BJ (cell line): ENCODE data around the gene PCLO. TPM values are rescaled to one million over a fixed set of nuclear protein-coding genes. Genes with fewer than 3 reads are reported as not detected.

ENCODE experiments used
- CTCF ChIA-PET: fragments of 350-600 bp; formaldehyde crosslinking; extraction: SDS; loops from one replicate; lab custom pipeline; 2021; ENCODE audit warnings: antibody characterized with exemption, inconsistent platforms; lab: Yijun Ruan, JAX
- POLR2A ChIA-PET: fragments of 300-600 bp; sonication (Branson Sonifier 250); formaldehyde crosslinking; extraction: SDS; loops from one replicate; lab custom pipeline; 2021; ENCODE audit warnings: antibody characterized with exemption; lab: Charles Lee
- DNase-seq: peaks from one replicate; pipeline ENCODE4 v3.0.0-alpha.2; 2011; ENCODE audit warnings: low read depth
- H3K27me3 ChIP-seq: 2 replicates; pipeline ENCODE4 v1.6.0; 2011; ENCODE audit warnings: low read length; ENCODE audit not compliant: control insufficient read depth, insufficient read depth
- H3K36me3 ChIP-seq: 2 replicates; pipeline ENCODE4 v1.5.1; 2011; ENCODE audit warnings: low read length; ENCODE audit not compliant: control insufficient read depth, insufficient read depth
- H3K4me3 ChIP-seq: 2 replicates; pipeline ENCODE4 v1.5.1; 2011; ENCODE audit warnings: low read depth, mild to moderate bottlenecking, control low read depth, low read length
- polyA plus RNA-seq: library from polyadenylated mRNA; depleted of rRNA; stranded (reverse); fragments of >200 nt; gene quantifications from 2 replicates; pipeline ENCODE4 v1.2.3, GENCODE V29; 2011
- TF ChIP-seq, protein P1 (sequence below): IDR thresholded peaks from 2 replicates; pipeline ENCODE4 v1.5.1; 2011; ENCODE audit warnings: low read depth, mild to moderate bottlenecking, control low read depth, inconsistent platforms, low read length, moderate library complexity; ENCODE audit not compliant: insufficient read depth

PCLO gene
- polyA plus RNA-seq, 1 experiment = 0.76 TPM

DNA sequence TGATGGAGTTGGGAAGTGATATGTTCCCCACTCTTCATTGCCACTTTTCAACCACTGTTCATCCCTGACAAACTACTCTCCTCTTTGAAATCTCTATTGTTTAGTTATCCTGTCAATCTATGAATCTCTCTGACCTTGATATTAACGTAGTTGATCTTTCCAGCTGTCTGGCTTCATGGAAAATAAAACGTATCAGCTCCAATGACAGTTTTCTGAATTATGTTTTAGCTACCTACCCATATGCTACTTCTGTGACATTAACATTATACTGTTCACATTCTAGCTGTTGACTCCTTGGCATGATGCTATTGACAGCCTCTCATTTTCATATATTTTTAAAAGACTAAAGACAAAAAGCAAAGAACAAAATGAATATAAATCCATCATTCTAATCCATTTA is 53.3 kb downstream of the PCLO start:
- no peak overlapping the region for H3K4me3 ChIP-seq
- ChIA-PET CTCF (no interaction called here), POLR2A (no interaction called here)
- no peaks in the 10 kb centered on the region for H3K36me3 ChIP-seq
- TF ChIP-seq, protein P1, sequence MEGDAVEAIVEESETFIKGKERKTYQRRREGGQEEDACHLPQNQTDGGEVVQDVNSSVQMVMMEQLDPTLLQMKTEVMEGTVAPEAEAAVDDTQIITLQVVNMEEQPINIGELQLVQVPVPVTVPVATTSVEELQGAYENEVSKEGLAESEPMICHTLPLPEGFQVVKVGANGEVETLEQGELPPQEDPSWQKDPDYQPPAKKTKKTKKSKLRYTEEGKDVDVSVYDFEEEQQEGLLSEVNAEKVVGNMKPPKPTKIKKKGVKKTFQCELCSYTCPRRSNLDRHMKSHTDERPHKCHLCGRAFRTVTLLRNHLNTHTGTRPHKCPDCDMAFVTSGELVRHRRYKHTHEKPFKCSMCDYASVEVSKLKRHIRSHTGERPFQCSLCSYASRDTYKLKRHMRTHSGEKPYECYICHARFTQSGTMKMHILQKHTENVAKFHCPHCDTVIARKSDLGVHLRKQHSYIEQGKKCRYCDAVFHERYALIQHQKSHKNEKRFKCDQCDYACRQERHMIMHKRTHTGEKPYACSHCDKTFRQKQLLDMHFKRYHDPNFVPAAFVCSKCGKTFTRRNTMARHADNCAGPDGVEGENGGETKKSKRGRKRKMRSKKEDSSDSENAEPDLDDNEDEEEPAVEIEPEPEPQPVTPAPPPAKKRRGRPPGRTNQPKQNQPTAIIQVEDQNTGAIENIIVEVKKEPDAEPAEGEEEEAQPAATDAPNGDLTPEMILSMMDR = no peak
- H3K27me3 ChIP-seq = no peaks in the 10 kb centered on the region
- no peak for DNase-seq

DNA sequence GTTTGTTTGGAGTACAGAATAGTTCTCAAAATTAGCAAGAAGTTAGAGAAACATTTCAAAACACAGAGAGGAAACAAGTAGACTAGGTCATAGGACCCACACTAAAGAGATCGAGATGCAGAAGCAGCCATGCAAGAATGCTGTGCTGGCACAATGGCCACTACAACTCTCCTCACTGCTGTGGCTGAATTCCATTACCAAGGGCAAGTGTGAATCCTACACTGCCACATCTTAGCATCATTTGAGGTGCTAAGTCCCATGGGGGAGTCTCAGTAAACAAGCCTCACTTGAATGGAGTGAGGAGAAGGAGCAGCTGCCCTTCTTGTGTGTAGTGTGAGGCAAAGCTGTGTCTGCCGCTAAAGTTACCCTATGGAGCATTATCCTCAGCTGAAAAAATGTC is 56.7 kb downstream of the PCLO start:
- TF ChIP-seq, protein P1 = no peak
- DNase-seq = no peak
- H3K4me3 ChIP-seq = no peak overlapping the region
- ChIA-PET POLR2A (no interaction called here), CTCF (no interaction called here)
- H3K27me3 ChIP-seq = no peaks in the 10 kb centered on the region
- H3K36me3 ChIP-seq = no peaks in the 10 kb centered on the region

DNA sequence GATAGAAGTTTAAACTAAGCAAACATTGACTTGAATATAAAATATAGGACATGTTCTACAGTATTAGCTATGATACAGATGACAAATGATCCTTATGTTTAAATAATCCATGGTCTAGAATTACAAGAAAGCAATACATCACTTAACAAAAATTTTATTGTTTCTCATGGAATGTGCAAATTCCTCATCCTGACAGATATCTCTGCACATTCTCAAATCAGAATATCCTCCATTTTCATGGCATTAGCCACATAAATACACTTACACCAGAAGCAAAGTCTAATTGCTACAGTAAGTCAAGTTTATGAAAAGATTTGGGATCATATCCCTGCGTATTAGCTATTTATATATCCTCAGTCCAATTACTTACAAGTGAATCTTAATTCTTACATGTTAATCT is 57.6 kb downstream of the PCLO start:
- CTCF ChIA-PET = no interaction called here
- Histone ChIP-seq H3K27me3 (no peaks in the 10 kb centered on the region), H3K4me3 (no peak overlapping the region), H3K36me3 (no peaks in the 10 kb centered on the region)
- POLR2A ChIA-PET = no interaction called here
- DNase-seq = no peak
- TF ChIP-seq, protein P1 = no peak

DNA sequence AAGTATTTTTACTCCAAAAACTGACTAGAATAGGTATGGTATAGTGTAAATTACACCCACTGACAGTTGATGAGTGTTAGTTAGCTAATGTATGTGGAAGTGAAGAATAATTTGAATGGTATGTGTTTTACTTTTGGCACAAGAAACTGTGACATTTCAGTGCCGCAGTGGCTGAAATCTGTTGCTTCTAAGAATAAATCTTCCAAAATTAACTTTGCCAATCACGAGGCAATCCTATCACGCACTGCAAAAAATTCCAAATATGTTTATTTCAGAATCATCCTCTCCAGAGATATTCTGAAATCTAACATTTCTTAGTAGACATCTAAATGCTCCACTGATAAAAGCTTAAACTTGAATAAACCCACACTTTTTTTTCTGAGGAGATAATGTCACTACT is 61.2 kb downstream of the PCLO start:
- POLR2A ChIA-PET = no interaction called here
- CTCF ChIA-PET = no interaction called here

DNA sequence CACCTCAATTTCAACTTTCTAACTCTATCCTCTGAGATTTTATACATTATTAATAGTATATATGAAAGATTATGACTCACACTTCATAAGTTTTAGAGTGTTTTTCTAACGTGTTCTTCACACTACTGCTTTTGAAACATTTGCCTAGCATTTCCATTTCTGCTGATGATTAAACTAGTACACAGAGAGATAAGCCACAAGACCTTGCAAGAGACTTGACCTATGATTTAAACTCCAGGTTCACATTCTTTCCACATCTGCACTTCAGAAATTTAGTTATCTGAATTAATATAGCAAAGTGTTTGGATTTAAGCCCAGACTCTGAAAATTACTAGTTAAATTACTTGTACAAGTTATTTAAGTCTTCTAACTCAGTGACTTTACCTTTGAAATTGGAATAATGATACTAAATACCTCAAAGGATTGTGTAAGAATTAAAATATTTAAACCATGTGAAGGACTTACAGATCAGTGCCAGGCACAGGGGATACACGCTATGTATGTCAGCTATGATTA is 66.6 kb downstream of the PCLO start:
- no peaks in the 10 kb centered on the region for H3K27me3 ChIP-seq
- ChIA-PET CTCF (no interaction called here), POLR2A (no interaction called here)
- H3K4me3 ChIP-seq = no peak overlapping the region
- H3K36me3 ChIP-seq = no peaks in the 10 kb centered on the region
- TF ChIP-seq, protein P1 = no peak
- DNase-seq = no peak

More for the DNA sequence above, 61.2 kb downstream of the PCLO start:
- no peaks in the 10 kb centered on the region for H3K27me3 ChIP-seq
- no peak overlapping the region for H3K4me3 ChIP-seq
- TF ChIP-seq, protein P1 = no peak
- no peak for DNase-seq
- H3K36me3 ChIP-seq = no peaks in the 10 kb centered on the region
